K562 (cell line): ENCODE measurements around the gene CERCAM. TPM values are rescaled to one million over a fixed set of nuclear protein-coding genes. Genes with fewer than 3 reads are reported as not detected.

Experiments
- ATAC-seq: fragments of 200-7000 bp; cut with Tn5 transposase; 3 replicates; pipeline ENCODE4 v1.9.1; 2020; ENCODE audit warnings: moderate library complexity
- BruUV-seq: library from RNA; stranded (reverse); fragments of 400-500 nt; replicated peaks from 2 replicates; lab custom pipeline; 2021; lab: Mats Ljungman, UMichigan
- CTCF ChIA-PET: fragments of 300-600 bp; formaldehyde crosslinking; extraction: SDS; loops from one replicate; lab custom pipeline; 2021; ENCODE audit warnings: low intra/inter-chr PET ratio; lab: Yijun Ruan, JAX
- POLR2A ChIA-PET: fragments of 300-600, 350-650 bp; sonication (Branson Sonifier 250); formaldehyde crosslinking; extraction: SDS; loops from one replicate; lab custom pipeline; 2021; ENCODE audit warnings: antibody characterized with exemption, inconsistent platforms; lab: Yijun Ruan, JAX
- DNase-seq, 4 experiments: peaks; one replicate each; pipeline versions ENCODE4 v3.0.0 to v3.0.0-alpha.2; 2011 to 2018; ENCODE audit warnings: low spot score in 3 of 4, mixed read lengths in 3 of 4; ENCODE audit errors: extremely low read depth in 1 of 4
- FAIRE-seq: peaks from 2 replicates; lab custom pipeline; 2011; peaks lifted over from hg19 to GRCh38; lab: Jason Lieb, UNC
- H2AFZ ChIP-seq: 2 replicates; pipeline ENCODE4 v1.6.0; 2011; ENCODE audit warnings: low read depth, low read length, control low read depth, inconsistent platforms
- H3K27ac ChIP-seq: fragments of 200-600 bp; 3 replicates; pipeline ENCODE4 v1.8.0; 2011; ENCODE audit warnings: low read depth, mild to moderate bottlenecking, control low read depth, inconsistent platforms, low read length, moderate library complexity, mixed read lengths; ENCODE audit errors: extremely low read depth
- H3K27me3 ChIP-seq, 2 experiments: fragments of 300-600 bp in 1 of 2; 2 replicates in 1 of 2; 3 replicates in 1 of 2; pipeline versions ENCODE4 v1.6.0 to v1.8.0; 2011; ENCODE audit warnings: inconsistent platforms in 2 of 2, low read length in 2 of 2, mild to moderate bottlenecking in 1 of 2, mixed read lengths in 1 of 2, moderate library complexity in 1 of 2; ENCODE audit not compliant: control insufficient read depth in 2 of 2, insufficient read depth in 2 of 2
- H3K36me3 ChIP-seq: fragments of 300-600 bp; 3 replicates; pipeline ENCODE4 v1.8.0; 2011; ENCODE audit warnings: mild to moderate bottlenecking, low read length, inconsistent platforms; ENCODE audit not compliant: control insufficient read depth, insufficient read depth
- H3K4me1 ChIP-seq, 2 experiments: fragments of 200-600 bp in 1 of 2; replicated peaks in 1 of 2; 2 replicates in 1 of 2; 3 replicates in 1 of 2; pipeline versions ENCODE4 v1.5.1 to v1.8.0; 2011; ENCODE audit warnings: inconsistent platforms in 2 of 2, low read length in 2 of 2, mild to moderate bottlenecking in 1 of 2, mixed read lengths in 1 of 2, moderate library complexity in 1 of 2; ENCODE audit not compliant: control insufficient read depth in 2 of 2, insufficient read depth in 2 of 2
- H3K4me2 ChIP-seq: 2 replicates; pipeline ENCODE4 v1.6.1; 2011; ENCODE audit warnings: low read length, control low read depth, inconsistent platforms, mixed read lengths; ENCODE audit not compliant: insufficient read depth
- H3K4me3 ChIP-seq: fragments of 200-600 bp; sonication (generic), shearing (Covaris generic); 2 replicates; pipeline ENCODE4 v1.5.1; 2016; ENCODE audit warnings: control low read depth, inconsistent platforms
- H3K79me2 ChIP-seq: fragments of 200-600 bp; 3 replicates; pipeline ENCODE4 v1.8.0; 2011; ENCODE audit warnings: low read length, inconsistent platforms; ENCODE audit not compliant: control insufficient read depth, insufficient read depth
- H3K9ac ChIP-seq, 2 experiments: 2 replicates each; pipeline versions ENCODE4 v1.6.0 to v1.6.1; 2011; ENCODE audit warnings: low read depth in 2 of 2, low read length in 2 of 2, control low read depth in 1 of 2, inconsistent platforms in 1 of 2, mild to moderate bottlenecking in 1 of 2, mixed read lengths in 1 of 2; ENCODE audit not compliant: insufficient read depth in 1 of 2
- H3K9me1 ChIP-seq: one replicate; pipeline ENCODE4 v1.6.0; 2011; ENCODE audit warnings: inconsistent platforms, mild to moderate bottlenecking, low read length, moderate library complexity; ENCODE audit not compliant: control insufficient read depth, insufficient read depth
- H3K9me3 ChIP-seq: replicated peaks from 2 replicates; pipeline ENCODE4 v1.5.1; 2011; ENCODE audit warnings: low read depth, low read length, inconsistent platforms; ENCODE audit not compliant: control insufficient read depth, insufficient read depth
- H4K20me1 ChIP-seq: replicated peaks from 2 replicates; pipeline ENCODE4 v1.6.1; 2011; ENCODE audit warnings: low read length, inconsistent platforms, mixed read lengths; ENCODE audit not compliant: control insufficient read depth, insufficient read depth
- GABPB2 ChIP-seq: fragments of 250-450 bp; sonication (Bioruptor Pico); conservative IDR thresholded peaks from 2 replicates; pipeline ENCODE4 v1.5.1; 2021; ENCODE audit warnings: mild to moderate bottlenecking
- IRF2 ChIP-seq: sonication (generic); formaldehyde crosslinking; IDR thresholded peaks from 2 replicates; pipeline ENCODE4 v1.8.1; 2022; ENCODE audit warnings: mild to moderate bottlenecking, missing genetic modification reagents
- KDM1A ChIP-seq, 2 experiments: fragments of 450-650 bp; IDR thresholded peaks; 2 replicates each; pipeline ENCODE4 v1.6.1; 2016; ENCODE audit warnings: mild to moderate bottlenecking in 2 of 2
- POLR2A ChIP-seq: fragments of 450-650 bp; conservative IDR thresholded peaks from 2 replicates; pipeline ENCODE4 v1.6.1; 2016
- SRSF7 ChIP-seq: fragments of 200-400 bp; formaldehyde crosslinking; optimal IDR thresholded peaks from 2 replicates; pipeline ENCODE3; 2017; ENCODE audit warnings: mild to moderate bottlenecking, low read depth, low read length
- TAL1 ChIP-seq: fragments of 450-650 bp; IDR thresholded peaks from 2 replicates; pipeline ENCODE4 v1.6.1; 2016; ENCODE audit warnings: mild to moderate bottlenecking
- WGBS: fragments of 100-300 bp; shearing (Covaris generic); methylation state at CpG from one replicate; pipeline ENCODE4 v1.1.6; 2016; ENCODE audit warnings: low coverage, mixed read lengths; ENCODE audit not compliant: insufficient coverage; ENCODE audit errors: missing lambda C conversion rate; 5-methylcytosine and 5-hydroxymethylcytosine counted together
- in situ Hi-C: fragments of 300-500 bp; cut with MboI; formaldehyde crosslinking; loops from 4 replicates; pipeline ENCODE4 v1.15.0; 2018; ENCODE audit warnings: inconsistent platforms, mixed read lengths
- intact Hi-C: fragments of 100-400 bp; cut with micrococcal nuclease; formaldehyde crosslinking; loops from 2 replicates; pipeline ENCODE4 v1.14.2; 2022
- polyA plus RNA-seq, 8 experiments: library from polyadenylated mRNA; depleted of rRNA in 4 of 8; stranded (reverse) in 5 of 8; unstranded in 3 of 8; fragments of >200 nt; fragmentation: Nextera tagmentation in 2 of 8; fragmentation: Illumina TruSeq in 1 of 8; extraction: Ambion mirVana in 2 of 8; extraction: Trizol in 1 of 8; gene quantifications; 2 replicates each; pipeline versions ENCODE4 v1.2.1 to v1.2.3, GENCODE V29; 2011 to 2014; ENCODE audit warnings: inconsistent platforms in 1 of 8, missing spikeins in 1 of 8
- total RNA-seq, 7 experiments: library from RNA; depleted of rRNA in 6 of 7; stranded (reverse); fragments of >200 nt in 6 of 7; fragmentation: Illumina TruSeq in 2 of 7; extraction: Trizol in 2 of 7; gene quantifications; 2 replicates each; pipeline versions ENCODE4 v1.2.1 to v1.2.3, GENCODE V29; 2011 to 2021; ENCODE audit warnings: low replicate concordance in 1 of 7
- TF ChIP-seq, protein P1 (sequence below): fragments of 450-650 bp; IDR thresholded peaks from 2 replicates; pipeline ENCODE4 v1.6.1; 2014; ENCODE audit warnings: low read depth, mild to moderate bottlenecking, moderate library complexity, borderline replicate concordance
- TF ChIP-seq, protein P2 (sequence below), 3 experiments: IDR thresholded peaks in 2 of 3; conservative IDR thresholded peaks in 1 of 3; 2 replicates each; pipeline ENCODE4 v1.5.1; 2011 to 2012; ENCODE audit warnings: low read length in 3 of 3, mild to moderate bottlenecking in 3 of 3, control low read depth in 2 of 3, improper control_type of control experiment in 1 of 3, inconsistent platforms in 1 of 3, low read depth in 1 of 3, mixed read lengths in 1 of 3, moderate library complexity in 1 of 3; ENCODE audit not compliant: insufficient read depth in 2 of 3
- TF ChIP-seq, protein P3 (sequence below): fragments of 200-600 bp; sonication (generic); IDR thresholded peaks from one replicate; pipeline ENCODE4 v1.6.1; 2012; ENCODE audit warnings: mild to moderate bottlenecking, low read depth, low read length, inconsistent platforms

The CERCAM gene
- total and polyA plus RNA-seq, 9 of the 15 experiments (the other 6 are each of a cell fraction or from before 2014, with no cell fraction given), result 0.75 to 24.0 (median 18.0) TPM

DNA sequence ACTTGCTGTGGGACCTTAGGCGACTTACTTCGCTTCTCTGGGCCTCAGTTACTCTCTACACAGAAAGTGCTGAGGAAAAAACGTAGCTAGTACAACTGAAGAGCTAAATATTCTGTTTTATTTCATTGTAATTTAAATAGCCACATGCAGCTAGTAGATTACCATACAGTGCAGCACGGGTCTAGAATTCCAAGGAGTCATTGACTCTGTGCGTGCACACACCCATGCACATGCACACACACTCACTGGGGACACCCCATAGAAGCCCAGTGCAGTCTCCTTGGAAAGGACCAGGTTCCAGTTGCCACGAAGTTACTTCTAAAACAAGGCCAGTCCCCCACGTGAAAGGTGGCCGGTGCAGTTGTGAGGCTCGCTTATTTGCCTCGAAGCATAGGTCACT is 32.5 kb upstream of the CERCAM start:
- no peak for FAIRE-seq
- POLR2A ChIA-PET, result interaction anchor here (0.6 to 1.3 kb wide), 2 partner anchors 17 to 138 kb away, joined by 3 to 5 read pairs; partner anchors contain the start of gene URM1
- in situ Hi-C loops, result no loop called here
- TF ChIP-seq SRSF7 (no peak), POLR2A (no peak), IRF2 (CRISPR knock-in tag) (no peak), TAL1 (no peak), KDM1A (IDR thresholded peaks at IDR 0.05) (no peak), GABPB2 (no peak)
- TF ChIP-seq, protein P1, sequence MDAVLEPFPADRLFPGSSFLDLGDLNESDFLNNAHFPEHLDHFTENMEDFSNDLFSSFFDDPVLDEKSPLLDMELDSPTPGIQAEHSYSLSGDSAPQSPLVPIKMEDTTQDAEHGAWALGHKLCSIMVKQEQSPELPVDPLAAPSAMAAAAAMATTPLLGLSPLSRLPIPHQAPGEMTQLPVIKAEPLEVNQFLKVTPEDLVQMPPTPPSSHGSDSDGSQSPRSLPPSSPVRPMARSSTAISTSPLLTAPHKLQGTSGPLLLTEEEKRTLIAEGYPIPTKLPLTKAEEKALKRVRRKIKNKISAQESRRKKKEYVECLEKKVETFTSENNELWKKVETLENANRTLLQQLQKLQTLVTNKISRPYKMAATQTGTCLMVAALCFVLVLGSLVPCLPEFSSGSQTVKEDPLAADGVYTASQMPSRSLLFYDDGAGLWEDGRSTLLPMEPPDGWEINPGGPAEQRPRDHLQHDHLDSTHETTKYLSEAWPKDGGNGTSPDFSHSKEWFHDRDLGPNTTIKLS, result no peak
- TF ChIP-seq, protein P2, sequence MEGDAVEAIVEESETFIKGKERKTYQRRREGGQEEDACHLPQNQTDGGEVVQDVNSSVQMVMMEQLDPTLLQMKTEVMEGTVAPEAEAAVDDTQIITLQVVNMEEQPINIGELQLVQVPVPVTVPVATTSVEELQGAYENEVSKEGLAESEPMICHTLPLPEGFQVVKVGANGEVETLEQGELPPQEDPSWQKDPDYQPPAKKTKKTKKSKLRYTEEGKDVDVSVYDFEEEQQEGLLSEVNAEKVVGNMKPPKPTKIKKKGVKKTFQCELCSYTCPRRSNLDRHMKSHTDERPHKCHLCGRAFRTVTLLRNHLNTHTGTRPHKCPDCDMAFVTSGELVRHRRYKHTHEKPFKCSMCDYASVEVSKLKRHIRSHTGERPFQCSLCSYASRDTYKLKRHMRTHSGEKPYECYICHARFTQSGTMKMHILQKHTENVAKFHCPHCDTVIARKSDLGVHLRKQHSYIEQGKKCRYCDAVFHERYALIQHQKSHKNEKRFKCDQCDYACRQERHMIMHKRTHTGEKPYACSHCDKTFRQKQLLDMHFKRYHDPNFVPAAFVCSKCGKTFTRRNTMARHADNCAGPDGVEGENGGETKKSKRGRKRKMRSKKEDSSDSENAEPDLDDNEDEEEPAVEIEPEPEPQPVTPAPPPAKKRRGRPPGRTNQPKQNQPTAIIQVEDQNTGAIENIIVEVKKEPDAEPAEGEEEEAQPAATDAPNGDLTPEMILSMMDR (IDR thresholded peaks at IDR 0.05 in 2 of 3, conservative IDR thresholded peaks at IDR 0.05 in 1 of 3; ENCODE audit: insufficient read depth in 2 of 3, low read depth in 1 of 3, low read length in 3 of 3), result no peak
- TF ChIP-seq, protein P3, sequence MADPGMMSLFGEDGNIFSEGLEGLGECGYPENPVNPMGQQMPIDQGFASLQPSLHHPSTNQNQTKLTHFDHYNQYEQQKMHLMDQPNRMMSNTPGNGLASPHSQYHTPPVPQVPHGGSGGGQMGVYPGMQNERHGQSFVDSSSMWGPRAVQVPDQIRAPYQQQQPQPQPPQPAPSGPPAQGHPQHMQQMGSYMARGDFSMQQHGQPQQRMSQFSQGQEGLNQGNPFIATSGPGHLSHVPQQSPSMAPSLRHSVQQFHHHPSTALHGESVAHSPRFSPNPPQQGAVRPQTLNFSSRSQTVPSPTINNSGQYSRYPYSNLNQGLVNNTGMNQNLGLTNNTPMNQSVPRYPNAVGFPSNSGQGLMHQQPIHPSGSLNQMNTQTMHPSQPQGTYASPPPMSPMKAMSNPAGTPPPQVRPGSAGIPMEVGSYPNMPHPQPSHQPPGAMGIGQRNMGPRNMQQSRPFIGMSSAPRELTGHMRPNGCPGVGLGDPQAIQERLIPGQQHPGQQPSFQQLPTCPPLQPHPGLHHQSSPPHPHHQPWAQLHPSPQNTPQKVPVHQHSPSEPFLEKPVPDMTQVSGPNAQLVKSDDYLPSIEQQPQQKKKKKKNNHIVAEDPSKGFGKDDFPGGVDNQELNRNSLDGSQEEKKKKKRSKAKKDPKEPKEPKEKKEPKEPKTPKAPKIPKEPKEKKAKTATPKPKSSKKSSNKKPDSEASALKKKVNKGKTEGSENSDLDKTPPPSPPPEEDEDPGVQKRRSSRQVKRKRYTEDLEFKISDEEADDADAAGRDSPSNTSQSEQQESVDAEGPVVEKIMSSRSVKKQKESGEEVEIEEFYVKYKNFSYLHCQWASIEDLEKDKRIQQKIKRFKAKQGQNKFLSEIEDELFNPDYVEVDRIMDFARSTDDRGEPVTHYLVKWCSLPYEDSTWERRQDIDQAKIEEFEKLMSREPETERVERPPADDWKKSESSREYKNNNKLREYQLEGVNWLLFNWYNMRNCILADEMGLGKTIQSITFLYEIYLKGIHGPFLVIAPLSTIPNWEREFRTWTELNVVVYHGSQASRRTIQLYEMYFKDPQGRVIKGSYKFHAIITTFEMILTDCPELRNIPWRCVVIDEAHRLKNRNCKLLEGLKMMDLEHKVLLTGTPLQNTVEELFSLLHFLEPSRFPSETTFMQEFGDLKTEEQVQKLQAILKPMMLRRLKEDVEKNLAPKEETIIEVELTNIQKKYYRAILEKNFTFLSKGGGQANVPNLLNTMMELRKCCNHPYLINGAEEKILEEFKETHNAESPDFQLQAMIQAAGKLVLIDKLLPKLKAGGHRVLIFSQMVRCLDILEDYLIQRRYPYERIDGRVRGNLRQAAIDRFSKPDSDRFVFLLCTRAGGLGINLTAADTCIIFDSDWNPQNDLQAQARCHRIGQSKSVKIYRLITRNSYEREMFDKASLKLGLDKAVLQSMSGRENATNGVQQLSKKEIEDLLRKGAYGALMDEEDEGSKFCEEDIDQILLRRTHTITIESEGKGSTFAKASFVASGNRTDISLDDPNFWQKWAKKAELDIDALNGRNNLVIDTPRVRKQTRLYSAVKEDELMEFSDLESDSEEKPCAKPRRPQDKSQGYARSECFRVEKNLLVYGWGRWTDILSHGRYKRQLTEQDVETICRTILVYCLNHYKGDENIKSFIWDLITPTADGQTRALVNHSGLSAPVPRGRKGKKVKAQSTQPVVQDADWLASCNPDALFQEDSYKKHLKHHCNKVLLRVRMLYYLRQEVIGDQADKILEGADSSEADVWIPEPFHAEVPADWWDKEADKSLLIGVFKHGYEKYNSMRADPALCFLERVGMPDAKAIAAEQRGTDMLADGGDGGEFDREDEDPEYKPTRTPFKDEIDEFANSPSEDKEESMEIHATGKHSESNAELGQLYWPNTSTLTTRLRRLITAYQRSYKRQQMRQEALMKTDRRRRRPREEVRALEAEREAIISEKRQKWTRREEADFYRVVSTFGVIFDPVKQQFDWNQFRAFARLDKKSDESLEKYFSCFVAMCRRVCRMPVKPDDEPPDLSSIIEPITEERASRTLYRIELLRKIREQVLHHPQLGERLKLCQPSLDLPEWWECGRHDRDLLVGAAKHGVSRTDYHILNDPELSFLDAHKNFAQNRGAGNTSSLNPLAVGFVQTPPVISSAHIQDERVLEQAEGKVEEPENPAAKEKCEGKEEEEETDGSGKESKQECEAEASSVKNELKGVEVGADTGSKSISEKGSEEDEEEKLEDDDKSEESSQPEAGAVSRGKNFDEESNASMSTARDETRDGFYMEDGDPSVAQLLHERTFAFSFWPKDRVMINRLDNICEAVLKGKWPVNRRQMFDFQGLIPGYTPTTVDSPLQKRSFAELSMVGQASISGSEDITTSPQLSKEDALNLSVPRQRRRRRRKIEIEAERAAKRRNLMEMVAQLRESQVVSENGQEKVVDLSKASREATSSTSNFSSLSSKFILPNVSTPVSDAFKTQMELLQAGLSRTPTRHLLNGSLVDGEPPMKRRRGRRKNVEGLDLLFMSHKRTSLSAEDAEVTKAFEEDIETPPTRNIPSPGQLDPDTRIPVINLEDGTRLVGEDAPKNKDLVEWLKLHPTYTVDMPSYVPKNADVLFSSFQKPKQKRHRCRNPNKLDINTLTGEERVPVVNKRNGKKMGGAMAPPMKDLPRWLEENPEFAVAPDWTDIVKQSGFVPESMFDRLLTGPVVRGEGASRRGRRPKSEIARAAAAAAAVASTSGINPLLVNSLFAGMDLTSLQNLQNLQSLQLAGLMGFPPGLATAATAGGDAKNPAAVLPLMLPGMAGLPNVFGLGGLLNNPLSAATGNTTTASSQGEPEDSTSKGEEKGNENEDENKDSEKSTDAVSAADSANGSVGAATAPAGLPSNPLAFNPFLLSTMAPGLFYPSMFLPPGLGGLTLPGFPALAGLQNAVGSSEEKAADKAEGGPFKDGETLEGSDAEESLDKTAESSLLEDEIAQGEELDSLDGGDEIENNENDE, result no peak

More for the DNA sequence above, 32.5 kb upstream of the CERCAM start:
- Histone ChIP-seq H3K4me3 (no peak overlapping the region), H3K9me1 (peaks cover 5% of the 10 kb centered on the region), H3K36me3 (peaks cover 83% of the 10 kb centered on the region; the same call in 2 of the 3 replicates), H3K9me3 (no peaks in the 10 kb centered on the region), H3K9ac (no peak overlapping the region), H3K27ac (no peak overlapping the region), H2AFZ (no peak overlapping the region), H4K20me1 (no peaks in the 10 kb centered on the region), H3K4me1 (peaks cover 0 to 5% of the 10 kb centered on the region in 2 experiments; a peak in 1 of 5 replicates), H3K27me3 (no peaks in the 10 kb centered on the region), H3K4me2 (no peak overlapping the region), H3K79me2 (no peaks in the 10 kb centered on the region)
- ATAC-seq (no peak), DNase-seq (no peak)
- intact Hi-C loops, result no loop called here
- WGBS, result 84% methylated on average over 9 of the region's 10 CpGs
- CTCF ChIA-PET, result no interaction called here
- no TSS peak for BruUV-seq
